ENCODE measurements around the gene PAX1.
A peak's percentile ranks its signal among the peaks of the same experiment; 100 is the strongest.

PAX1 gene

GRCh38 chr20:21703717-21704407 lies 1.6 kb upstream of the PAX1 start:
- no peak for DNase-seq

DNA sequence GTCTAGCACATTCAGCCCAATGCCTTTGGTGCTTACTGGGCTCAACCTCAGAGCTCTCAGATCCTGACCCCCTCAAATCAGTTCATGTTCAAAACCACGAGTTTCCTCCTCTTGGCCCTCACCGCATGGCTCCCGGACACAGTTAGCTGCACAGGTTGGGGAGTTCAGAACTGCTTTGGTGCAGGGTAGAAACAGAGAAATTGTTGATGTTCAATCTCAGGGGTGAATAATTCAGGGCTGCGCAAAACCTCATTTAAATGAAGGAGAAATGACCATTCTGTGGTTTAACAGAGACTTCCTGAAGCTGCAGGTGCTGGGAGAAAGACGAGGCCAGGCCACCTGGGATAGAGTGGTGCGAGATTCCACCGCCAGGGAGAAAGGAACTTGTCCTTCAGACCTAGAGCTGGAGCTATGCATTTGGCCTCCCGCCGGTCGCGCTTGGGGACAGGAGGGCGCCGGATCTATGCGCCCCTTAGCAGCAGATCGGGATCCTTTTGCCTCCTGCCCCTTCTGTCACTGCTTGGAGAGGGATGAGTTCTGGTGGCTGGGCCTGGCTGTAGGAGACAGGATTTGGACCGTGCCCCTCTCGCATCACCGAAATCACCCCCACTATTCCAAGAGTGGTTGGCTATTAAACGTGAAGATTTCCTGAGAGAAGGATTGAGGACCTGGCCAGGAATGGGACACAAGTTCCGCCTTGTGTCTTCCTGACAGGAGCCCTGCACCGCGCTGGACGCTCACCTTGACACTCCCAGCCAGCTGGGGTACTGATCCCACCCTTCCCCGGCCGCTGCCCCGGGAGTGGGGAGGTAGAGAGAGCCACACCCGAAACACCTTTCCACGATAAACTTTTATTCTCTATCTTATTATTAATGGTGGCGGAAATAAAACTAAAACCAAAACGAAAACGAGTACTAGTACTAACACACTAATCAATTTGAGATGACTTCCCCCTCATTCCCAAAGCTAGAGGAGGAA lies 767 bp upstream of the PAX1 start:
- DNase-seq: no peak

- no peak for DNase-seq
Measured at GRCh38 chr20:21706261-21707195, 1.1 kb downstream of the PAX1 start.

- no peak for DNase-seq
Measured at GRCh38 chr20:21707267-21707666, 1.8 kb downstream of the PAX1 start.

DNA sequence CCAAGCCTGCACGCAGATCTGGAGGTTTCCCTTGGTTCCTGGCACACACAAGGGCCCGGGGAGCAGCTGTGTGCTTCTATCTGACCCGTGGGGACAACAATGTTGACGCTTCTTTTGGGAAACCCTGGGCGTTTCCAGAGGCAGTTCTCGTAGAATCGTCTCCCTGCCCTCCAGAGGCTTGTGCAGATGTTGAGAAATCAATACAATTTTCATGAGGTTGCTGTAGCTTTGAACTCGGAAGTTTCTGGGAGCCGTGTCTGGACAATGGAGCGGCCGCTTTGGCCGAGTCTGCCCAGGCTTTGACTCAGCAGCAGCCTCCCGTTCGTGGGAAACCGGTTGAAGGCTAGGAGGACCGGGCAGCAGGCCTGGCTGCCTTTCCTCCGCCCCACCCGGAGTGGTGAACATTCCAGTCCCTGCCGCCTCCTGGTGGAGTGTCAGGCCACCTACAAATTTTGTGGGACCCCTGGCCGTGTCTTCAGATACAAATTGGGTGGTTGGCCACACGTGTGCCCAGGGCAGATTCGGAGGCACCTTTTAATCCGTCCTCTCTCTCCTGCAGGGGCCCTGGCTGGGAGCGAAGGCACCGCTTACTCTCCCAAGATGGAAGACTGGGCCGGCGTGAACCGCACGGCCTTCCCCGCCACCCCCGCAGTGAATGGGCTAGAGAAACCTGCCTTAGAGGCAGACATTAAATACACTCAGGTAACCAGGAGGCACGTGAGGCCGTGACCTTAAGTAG lies 2.7 kb downstream of the PAX1 start:
- DNase-seq: no peak

- no peak for DNase-seq
Measured at GRCh38 chr20:21708738-21709534, 3.5 kb downstream of the PAX1 start.

- DNase-seq: no peak
Measured at GRCh38 chr20:21709535-21709904, 4.1 kb downstream of the PAX1 start.

- DNase-seq: no peak
Measured at GRCh38 chr20:21710341-21710740, 4.9 kb downstream of the PAX1 start.

- DNase-seq: no peak
Measured at GRCh38 chr20:21710863-21711431, 5.5 kb downstream of the PAX1 start.

GRCh38 chr20:21712443-21713059 lies 7.1 kb downstream of the PAX1 start:
- DNase-seq: no peak

- no peak for DNase-seq
Measured at GRCh38 chr20:21713470-21713869, 8.0 kb downstream of the PAX1 start.

- DNase-seq: no peak
Measured at GRCh38 chr20:21713901-21714296, 8.4 kb downstream of the PAX1 start.

- no peak for DNase-seq
Measured at GRCh38 chr20:21714297-21715192, 9.1 kb downstream of the PAX1 start.

DNA sequence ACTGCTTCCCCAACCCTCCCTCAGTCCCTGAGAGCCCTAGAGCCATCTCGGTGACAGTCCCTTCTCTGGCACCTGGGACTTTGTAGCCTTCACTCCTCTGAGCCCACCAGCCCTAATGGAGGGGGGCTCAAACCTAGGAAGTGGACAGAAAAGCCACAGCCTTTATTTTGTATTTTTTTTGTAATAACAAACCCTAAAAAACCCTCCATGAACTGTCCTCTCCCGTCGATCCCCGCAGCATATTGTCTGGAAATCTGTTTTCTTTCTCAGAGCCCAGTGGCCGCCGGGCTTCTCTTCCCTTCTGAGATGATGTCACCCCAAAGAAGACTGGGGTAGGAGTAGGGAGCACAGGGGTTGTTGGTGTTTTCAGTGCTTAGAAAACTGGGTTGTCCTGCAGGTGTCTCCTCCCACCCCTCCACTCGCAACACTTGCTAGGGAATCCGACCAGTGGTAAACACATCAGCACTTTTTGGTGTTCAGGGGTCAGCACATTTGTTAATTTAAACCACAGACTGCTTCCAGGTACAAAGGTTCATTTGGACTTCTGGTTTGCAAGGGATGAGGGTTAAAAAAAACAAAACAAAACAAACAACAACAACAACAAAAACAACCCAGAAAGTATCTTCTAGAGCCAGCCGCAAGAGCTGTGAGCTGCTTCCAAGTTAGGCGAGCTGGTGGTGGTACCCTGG lies 9.9 kb downstream of the PAX1 start:
- DNase-seq: no peak

- DNase-seq: peak in 1 of 2 experiments; percentile 19
Measured at GRCh38 chr20:21719592-21720214, 14.2 kb downstream of the PAX1 start.

DNA sequence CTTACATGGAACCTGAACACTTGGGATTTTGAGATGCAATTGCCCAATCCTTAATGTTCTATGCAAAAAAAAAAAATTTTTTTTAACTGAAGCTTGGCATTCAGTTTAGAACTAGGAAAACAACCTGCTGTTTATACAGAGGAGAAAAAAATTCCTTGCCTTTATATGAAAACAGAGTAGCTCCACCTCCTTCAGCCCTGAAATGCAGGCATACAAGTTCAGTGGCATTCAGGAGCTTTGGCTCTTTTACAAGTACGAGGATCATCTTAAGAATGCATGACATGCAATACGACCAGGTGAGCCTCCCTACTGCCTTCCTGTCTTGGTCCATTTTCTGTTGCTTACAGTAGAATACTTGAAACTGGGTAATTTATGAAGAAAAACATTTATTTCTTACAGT lies 20.4 kb downstream of the PAX1 start:
- no peak for DNase-seq

GRCh38 chr20:21729316-21729715 lies 23.9 kb downstream of the PAX1 start:
- no peak for DNase-seq

DNA sequence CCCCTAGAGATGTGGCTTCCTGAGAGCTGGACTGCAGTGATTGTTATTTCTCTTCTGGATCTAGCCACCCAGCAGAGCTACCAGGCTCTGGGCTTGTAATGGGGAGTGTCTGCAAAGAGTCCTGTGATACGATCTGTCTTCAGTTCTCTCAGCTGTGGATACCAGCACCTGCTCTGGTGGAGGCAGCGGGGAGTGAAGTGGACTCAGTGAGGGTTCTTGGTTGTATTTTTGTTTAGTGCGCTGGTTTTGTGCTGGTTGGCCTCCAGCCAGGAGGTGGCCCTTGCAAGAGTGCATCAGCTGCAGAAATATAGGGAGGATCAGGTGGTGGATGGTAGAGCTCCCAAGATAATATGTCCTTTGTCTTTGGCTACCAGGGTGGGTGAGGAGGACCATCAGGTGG lies 33.7 kb downstream of the PAX1 start:
- DNase-seq: no peak
